ELF-1 (cell line): ENCODE results near the gene ARMC9.
A peak's percentile ranks its signal among the peaks of the same experiment; 100 is the strongest.

ENCODE experiments used
- DNase-seq: peaks from one replicate; pipeline ENCODE4 v3.0.0-alpha.2; 2016; ENCODE audit warnings: low read depth, low spot score

Gene ARMC9

DNA sequence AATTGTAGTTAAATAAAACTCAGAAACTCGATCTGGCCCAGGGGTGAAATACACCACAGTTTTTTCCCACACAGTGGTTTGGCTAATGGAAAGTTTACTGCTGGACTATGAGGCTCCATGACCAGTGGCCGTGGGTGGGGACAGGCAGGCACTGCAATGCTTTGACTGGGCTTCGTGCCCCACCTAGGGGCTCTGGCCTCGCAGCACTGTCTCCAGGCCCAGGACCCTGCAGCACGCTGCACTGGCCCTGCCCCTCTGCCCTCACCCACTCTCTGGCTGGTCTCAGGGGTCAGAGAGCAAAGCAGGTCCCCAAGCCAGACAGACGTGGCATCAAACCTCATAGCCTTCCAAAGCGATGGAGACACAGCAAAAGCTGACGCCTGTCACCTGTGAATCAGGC, 183.7 kb downstream of the ARMC9 start:
- DNase-seq = no peak

DNA sequence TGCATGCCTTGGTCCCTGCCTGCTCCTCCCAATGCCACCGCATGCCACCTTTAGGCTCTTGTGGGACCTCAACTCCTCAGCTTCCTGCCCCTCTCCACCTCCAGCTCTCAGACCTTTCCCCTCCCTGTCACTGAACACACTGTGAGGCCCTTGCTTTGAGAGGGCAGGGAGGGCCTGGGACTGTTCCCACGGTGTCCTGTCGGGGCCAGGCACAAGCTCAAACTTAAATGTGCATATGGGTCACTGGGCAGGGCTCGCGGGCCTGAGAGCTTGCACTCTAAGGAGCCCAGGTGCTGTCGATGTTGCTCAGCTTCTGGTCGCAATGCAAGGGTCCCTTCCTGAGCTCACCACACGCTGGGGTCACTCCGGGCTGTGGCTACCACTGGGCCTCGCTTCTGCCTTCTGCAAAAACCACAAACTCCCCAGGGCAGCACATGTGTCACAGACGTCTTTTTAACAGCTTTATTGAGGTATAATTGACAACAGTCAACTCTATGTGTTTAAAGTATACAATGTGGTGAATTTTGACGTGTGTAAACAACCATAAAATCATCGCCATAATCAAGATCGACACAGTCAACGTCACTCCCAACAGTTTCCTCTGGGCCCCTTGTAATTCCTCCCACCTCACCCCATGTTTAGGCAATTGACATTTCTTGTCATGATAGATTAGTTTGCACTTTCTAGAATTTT, 185.1 kb downstream of the ARMC9 start:
- DNase-seq = no peak

DNA sequence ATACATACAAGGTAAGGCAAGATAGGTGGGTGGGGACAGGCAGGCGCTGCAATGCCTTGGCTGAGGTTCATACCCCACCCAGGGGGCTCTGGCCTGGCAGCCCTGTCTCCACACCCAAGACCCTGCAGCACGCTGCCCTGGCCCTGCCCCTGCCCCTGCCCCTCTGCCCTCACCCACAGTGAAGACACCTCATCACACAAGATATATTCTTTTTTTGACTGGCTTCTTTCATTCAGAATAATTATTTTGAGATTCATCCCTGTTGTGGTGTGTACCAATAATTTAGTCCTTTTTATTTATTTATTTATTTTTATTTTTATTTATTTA, 185.6 kb downstream of the ARMC9 start:
- DNase-seq = no peak

DNA sequence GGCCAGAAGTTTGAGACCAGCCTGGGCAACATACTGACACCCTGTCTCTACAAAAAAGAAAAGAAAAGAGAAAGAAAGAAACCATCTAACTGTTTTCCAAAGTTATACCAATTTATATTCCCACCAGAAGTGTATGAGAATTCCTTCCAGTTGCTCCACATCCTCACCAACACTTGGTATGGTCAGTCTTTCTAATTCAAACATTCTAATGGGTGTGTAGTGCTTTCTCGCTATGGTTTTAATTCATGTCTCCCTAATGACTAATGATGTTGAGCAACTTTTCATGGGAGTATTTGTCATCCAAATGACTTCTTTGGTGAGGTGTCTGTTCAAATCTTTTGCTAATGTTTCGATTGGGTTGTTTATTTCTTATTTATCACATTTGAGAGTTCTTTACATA, 186.5 kb downstream of the ARMC9 start:
- no peak for DNase-seq

DNA sequence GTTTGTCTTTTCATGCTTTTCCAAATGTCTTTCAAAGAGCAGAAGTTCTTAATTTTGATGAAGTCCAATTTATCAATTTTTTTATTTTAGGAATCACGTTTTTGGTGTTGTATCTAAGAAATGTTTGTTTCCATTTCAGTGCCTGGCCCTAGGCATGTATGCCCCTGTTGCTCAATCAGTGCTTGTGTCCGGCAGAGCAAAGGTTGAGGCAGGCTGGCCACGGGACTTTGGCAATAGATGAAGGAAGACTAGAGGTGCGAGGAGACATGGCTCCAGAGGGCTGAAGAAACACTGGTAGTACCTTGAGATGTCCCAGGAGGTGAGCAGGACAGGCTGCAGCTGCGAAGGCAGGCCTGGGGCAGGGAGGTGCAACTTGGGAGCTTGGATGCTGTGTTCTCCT, 187.0 kb downstream of the ARMC9 start:
- DNase-seq = no peak

DNA sequence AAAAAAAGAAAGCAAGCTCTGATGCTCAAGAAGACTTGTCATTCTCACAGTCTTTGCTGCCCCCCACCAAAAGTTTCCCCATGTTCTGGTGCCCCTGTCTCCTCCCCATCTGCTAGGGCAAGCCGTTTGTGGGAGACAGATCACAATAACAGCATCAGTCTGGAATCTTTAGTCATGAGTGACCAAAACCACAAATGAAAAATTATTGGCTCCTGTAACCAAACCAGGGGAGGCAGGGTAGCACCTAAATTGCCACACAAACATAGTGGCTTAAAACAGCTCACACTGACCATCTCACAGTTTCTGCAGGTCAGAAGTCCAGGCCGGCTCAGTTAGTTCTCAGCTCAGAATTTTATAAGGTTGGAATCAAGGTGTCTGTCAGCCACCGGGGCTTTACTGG, 188.0 kb downstream of the ARMC9 start:
- no peak for DNase-seq

DNA sequence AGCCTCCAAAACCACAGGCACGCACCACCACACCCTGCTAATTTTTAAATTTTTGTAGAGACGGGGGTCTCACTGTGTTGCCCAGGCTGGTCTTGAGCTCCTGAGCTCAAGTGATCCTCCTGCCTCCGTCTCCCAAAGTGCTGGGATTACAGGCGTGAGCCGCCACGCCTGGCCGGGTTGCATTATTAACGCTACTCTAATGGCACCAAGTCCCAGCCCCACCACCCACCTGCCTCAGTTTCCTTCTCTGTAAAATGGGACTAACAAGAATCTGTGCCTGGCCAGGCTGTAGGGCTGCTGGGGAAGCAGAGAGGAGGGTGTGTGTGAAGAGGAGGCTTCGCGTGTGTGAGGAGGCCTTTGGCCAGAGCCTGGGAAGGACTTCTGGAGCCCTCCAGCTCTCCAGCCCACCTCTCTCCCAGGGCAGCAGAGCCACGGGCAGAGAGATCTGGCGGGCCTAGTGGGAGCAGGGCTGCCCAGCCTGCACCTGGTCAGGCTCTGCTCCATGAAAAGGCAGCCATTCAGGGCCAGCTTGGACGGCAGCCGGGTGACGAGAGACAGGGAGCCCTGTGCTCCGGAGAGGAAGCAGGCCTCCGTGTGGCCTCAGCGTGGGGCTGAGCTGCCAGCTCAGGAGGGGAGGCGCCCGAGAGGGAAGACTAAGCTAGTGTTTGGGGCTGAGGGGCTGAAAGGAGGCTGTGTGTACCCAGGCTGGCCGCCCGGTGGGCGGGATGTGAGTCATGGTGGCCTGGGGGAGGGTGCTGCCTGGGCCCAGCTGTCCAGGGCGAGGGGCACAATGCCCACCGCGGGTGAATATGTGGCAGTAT, 189.7 kb downstream of the ARMC9 start:
- peak; percentile 41 for DNase-seq

DNA sequence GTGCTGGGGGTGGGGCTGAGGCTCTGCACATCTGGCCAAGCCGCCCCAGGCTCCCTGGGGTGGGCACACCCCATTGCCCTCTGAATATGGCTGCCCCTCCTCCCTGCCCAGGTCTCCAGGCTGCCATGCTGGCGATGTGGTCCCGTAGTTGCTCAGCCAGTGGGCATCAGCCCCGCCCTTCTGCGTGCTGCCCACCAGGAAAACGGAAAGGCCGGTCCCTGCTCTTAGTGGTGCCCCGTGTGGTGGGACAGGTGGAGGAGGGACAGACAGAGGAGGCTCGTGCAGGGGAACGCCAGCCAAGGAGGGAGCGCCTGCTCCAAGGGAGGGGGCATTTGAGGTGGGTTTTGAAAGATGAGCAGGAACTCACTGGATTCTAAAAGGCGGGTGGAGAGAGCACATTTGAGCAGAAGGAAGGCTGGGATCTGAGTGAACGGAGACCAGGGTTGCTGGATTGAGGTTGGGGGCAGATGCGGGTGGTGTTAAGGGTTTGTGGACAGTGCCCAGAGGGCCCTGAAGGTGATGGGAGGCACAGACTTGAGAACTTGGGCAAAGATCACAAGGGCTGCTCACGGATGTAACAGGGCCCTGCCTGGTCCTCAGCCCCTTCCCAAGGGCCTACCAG, 190.4 kb downstream of the ARMC9 start:
- peak; percentile 3 for DNase-seq

DNA sequence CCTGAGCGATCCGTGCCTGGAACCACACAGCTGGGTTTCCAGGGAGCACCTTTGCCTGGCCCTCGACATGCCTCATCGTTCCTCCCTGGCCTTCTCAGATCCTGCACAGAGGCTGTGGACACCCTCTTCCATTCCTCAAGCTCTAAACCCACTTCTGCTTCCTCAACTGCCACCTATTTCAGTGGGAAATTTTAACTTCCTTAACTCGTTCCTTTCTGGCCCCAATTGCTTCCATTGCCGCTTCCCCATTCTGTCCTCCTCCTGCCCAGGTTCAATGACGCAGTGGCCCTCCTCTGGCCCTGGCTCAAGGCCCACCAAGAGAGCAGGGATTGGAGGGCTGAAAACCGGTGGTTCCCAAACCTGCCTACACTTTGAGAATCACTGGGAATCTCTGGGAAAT, 192.2 kb downstream of the ARMC9 start:
- DNase-seq = no peak

DNA sequence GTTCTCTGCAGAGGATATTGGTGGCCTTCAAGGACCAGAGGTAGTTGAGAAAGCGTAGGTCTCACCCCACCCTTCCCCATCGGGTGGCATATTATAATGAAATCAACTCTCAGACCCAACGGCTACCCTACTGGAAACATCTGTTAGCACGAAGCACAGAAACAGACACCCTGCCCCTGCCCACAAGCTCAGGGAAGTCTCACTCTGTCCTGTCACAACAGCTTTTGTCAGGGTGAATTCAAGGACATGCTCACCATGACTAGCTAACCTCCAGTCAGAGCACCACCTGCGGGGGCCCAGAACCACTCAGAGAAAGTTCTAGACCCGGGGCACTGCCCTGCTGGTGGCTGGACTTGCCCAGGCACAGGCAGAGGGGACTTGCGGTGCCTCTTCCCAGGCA, 193.6 kb downstream of the ARMC9 start:
- no peak for DNase-seq

DNA sequence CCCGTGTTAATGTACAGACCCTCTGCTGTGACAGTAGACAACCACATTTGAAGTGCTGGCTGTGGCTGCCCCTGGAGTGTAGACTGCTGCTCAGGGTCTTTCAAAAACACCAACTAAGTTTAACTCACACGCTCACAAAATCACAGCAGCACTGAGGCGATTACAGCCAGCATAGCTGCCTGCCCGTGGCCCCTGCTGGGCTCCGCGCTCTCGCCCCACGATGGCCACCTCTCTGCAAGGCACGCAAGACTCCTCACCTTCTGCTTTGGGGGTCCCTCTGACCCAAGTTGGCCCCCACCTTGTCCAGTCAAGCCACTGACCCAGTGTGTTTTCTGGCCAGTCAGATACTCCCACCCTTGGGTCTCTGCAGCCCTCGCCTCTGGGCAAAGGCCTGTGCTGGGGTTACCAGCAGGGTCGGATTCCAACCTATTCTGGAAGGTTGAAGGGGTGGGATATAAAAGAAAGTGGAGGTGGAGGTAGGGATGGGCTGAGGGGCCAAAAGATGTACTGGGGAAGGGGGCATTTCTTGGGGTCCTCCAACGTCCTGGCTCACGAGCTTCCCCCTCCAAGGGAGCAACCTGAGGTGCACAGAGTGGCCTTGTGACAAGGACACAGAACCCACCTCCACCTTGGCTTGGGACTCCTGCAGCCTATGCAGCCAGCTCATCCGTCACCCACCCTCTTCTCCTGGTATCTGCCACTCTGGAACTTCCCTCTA, 194.2 kb downstream of the ARMC9 start:
- DNase-seq = peak; percentile 1

DNA sequence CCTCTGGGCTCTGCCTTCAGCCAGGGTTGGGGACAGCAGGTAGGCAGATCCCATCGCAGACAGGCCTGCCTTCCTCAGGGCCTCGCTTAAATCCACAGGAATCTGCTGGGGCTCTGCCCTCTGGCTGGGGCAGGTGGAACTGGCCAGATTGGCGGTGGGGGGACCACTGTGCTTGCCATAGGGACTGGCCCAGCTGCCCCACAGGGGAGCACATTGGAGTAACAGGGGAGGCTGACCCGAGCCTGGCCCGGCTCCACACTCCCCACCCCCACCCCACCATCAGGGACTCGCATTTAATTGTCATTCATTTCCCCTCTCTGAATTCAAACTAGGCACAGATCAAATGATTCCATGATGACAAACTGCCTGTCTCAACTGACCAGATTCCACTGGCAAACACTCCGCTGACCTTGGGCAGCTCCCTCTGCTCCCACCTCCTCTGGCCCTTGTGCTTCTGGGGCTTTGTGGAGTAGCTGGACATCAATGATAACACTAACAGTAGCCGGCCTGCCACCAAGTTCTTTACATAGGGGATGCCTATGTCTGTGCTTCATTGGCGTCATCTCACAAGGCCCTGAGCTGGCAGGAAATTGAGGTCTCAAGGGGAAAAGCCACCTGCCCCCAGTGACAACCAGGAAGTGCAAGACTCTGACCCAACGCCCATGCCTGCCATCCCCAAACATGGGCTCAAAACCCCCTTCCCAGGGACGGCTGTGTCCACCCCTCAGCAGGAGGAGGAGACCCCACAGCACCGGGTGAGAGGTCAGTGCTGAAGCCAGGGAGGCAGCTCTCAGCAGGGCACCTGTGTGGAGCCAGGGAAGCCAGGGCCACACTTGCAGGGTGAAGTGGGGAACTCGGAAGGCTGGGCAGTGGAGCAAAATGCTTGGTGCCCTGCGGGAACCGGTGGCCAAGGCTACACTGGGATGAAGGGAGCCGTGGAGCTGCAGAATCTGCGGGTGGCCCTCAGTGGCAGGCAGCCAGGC, 195.0 kb downstream of the ARMC9 start:
- peak; percentile 61 for DNase-seq

DNA sequence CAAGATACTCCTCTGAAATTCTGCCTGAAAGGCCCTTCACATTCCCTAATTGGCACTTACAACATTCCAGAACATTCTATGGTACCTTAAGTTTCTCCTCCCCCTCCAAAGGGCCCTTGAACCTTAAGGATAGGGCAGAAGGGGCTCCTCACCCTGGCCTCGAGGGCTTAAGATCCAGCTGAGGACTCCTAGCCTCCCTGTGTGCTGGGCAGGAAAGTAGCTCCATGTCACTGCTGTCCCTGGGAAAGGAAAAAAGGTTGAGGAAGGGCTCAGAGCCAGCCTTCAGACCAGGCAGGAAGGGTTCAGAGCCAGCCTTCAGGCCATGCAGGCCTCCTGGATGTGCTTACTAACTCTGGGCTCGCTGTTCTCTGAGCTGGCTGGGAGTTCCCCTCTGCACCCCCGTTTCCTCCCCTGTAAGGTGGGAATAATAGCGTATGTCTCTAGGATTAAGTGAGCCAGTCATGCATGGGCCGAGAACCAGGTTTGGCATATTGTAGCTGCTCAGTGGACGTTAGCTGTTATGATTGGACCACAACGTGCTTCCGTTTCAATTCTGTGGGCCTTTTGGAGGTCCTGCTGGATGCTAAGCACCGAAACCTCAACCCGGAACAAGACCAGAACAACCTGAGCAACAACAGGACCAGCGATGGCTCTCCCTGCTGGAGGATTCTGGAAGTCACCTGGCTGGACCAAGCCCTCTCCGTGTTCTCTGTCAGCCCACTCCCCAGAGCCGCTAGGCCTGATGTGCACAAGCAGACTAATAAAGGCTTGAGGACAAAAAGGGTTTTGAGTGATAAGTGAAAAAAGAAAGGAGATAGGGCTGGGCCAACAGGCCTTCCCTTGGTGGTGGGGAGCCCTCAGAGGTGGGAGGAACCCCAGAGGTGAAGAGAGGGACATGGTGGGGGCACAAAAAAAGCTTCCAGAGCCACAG, 196.0 kb downstream of the ARMC9 start:
- DNase-seq = peak; percentile 85

DNA sequence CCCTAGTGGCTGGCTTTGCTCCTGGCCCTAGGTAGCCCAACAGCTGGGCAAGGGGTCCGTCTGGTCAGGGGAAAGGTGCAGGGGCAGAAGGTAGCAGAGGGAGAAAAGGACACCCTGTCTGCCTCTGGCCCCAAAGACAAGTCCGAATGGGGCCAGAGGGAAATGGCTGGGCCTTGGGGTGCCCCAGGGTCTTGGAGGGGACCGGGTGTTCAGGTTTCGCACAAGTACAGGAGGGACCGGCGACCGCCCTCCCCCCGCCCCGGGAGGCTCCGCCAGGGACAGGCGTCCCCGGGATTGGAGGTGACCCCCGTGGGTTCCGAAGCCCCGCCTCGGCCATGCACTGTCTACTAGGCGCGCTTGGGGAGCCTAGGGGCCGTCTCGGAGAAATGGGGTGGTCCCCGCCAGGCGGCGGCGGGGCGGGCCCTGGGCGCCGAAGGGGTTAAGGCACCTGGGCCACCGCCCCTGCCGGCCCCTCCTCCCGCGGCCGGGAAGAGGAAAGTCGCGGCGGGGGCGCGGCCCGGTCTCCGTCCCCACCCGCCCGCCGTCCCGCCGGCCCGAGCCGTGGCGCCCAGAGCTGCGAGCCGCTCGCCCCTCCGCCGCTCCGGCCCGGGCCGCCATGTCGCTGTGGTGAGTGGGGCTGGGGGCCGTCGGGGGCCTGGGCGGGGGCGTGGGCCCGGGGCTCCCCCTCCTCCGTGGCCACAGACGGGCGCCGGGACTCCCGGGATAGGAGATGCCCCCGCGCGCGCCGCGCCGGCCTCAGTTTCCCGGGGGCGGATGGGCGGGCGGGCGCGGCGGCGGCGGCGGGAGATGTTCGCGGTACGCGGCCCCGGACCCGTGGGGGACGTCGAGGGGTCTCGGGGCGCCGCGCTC, 197.0 kb downstream of the ARMC9 start, which contains the start of gene B3GNT7:
TSS of gene B3GNT7 (plus strand) at position 523 of the 870 bp plus-strand sequence. CDS start at position 617, 94 bp downstream.
- no peak for DNase-seq

DNA sequence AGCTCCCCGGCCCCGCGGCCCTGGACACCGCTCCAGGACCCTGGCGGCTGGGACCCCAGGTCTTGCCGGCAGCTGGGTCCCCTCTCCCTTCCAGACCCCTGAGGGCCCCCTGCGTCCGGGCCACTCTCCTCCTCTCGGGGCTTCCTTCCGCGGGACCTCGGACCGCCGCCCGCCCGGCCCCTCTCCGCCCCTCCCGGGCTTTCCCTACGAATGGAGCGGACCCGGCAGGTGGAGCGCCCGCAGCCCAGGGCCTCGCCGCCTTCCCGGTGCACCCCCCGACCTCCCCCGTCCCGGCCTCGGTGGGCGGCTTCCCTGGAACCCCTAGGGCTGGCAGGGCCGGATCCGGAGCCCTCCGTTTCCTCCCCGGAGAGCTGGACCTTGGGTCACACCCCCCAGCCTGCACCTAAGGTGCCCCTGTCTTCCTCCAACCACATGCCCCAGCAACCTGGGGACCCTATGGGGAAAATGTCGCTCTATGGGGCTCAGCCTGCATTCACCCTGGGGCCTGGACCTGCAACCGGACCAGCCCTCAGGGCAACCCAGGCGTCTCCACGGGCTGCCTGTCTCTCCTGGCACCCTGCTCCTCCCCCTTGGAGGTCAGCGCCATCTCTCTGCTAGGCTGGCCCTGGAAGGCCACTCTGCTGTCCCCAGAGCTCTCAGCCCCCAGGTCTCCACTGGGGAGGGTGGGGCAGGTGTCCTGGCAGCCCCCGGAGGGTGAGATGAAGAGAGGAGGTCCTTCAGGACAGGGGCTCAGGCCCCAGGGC, 197.8 kb downstream of the ARMC9 start:
- no peak for DNase-seq

DNA sequence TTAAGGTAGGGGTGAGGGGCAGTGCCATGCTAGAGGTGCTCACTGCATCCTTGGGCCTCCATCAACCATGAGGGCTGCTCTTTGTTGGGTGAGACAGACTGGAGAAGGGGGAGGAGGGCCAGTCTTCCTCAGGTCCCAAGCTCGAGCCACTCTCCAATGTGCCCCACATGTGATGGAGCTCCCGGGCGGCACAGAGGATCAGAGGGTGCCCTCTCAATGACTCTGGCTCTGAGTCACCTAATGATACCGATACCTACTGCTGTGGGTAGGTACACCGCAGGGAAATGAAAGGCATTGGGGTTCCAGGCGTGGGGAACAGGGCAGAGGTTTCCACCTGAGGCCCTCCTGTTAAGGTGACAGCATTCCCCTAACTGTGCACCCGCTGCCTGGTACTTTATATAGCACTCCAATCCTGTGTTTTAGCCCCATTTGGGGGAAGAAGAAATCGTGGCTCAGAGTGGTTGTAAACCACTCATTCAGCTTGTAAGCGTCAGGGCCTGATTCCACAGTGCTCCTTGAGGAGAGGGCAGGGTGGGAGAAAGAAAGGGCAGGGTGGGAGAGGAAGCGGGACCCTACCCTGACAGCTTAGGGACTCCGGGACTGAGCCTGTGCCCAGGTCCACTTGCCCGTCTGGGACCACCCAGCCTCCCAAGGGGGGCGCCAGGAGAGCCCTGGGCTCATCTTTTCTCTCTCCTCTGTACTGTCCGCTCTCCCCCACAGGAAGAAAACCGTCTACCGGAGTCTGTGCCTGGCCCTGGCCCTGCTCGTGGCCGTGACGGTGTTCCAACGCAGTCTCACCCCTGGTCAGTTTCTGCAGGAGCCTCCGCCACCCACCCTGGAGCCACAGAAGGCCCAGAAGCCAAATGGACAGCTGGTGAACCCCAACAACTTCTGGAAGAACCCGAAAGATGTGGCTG, 198.8 kb downstream of the ARMC9 start:
- no peak for DNase-seq

DNA sequence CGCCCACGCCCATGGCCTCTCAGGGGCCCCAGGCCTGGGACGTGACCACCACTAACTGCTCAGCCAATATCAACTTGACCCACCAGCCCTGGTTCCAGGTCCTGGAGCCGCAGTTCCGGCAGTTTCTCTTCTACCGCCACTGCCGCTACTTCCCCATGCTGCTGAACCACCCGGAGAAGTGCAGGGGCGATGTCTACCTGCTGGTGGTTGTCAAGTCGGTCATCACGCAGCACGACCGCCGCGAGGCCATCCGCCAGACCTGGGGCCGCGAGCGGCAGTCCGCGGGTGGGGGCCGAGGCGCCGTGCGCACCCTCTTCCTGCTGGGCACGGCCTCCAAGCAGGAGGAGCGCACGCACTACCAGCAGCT, 199.5 kb downstream of the ARMC9 start:
- no peak for DNase-seq
